ENCODE data around the gene NR6A1.

- no peak for TF ChIP-seq CTCF (IDR thresholded peaks at IDR 0.05)
- TF ChIP-seq ZFX (IDR thresholded peaks at IDR 0.05; ENCODE audit: borderline replicate concordance): no peak
Observed at GRCh38 chr9:124803911-124804310, 32.8 kb upstream of the NR6A1 start.

Data from 22Rv1 (cell line).